K562 (cell line): ENCODE measurements around the gene SUMO3. TPM values are rescaled to one million over a fixed set of nuclear protein-coding genes. Genes with fewer than 3 reads are reported as not detected.

Experiments
- ATF4 ChIP-seq: fragments of 450-650 bp; formaldehyde crosslinking; IDR thresholded peaks from 2 replicates; pipeline ENCODE4 v1.4.0; 2022; ENCODE audit warnings: mild to moderate bottlenecking, moderate library complexity
- CEBPG ChIP-seq, 3 experiments: fragments of 200-800 bp in 1 of 3; sonication (Bioruptor generic) in 1 of 3; sonication (generic) in 1 of 3; formaldehyde crosslinking in 1 of 3; IDR thresholded peaks in 2 of 3; conservative IDR thresholded peaks in 1 of 3; 2 replicates each; pipeline versions ENCODE4 v1.6.1 to v1.8.0; 2016 to 2022; ENCODE audit warnings: missing compliant biosample characterization in 2 of 3, missing genetic modification characterization in 2 of 3, mild to moderate bottlenecking in 1 of 3, missing genetic modification reagents in 1 of 3
- E2F3 ChIP-seq: fragments of 250-450 bp; sonication (Bioruptor Pico); IDR thresholded peaks from 2 replicates; pipeline ENCODE4 v1.4.0; 2020; ENCODE audit warnings: mild to moderate bottlenecking
- GTF2A2 ChIP-seq: IDR thresholded peaks from 2 replicates; pipeline ENCODE4 v1.6.1; 2016; ENCODE audit warnings: mild to moderate bottlenecking, missing genetic modification characterization, missing compliant biosample characterization
- GTF2F1 ChIP-seq: IDR thresholded peaks from 2 replicates; pipeline ENCODE4 v1.6.1; 2011; ENCODE audit warnings: low read depth, low read length, improper control_type of control experiment
- MAFF ChIP-seq: IDR thresholded peaks from 2 replicates; pipeline ENCODE4 v1.6.1; 2012; ENCODE audit warnings: low read length, improper control_type of control experiment
- MAFK ChIP-seq: IDR thresholded peaks from 2 replicates; pipeline ENCODE4 v1.6.1; 2011; ENCODE audit warnings: low read length, improper control_type of control experiment
- NR4A1 ChIP-seq, 2 experiments: fragments of 250-450 bp in 1 of 2; fragments of 450-650 bp in 1 of 2; sonication (Bioruptor Pico) in 1 of 2; IDR thresholded peaks; 2 replicates each; pipeline versions ENCODE4 v1.4.0 to v1.6.1; 2016 to 2020; ENCODE audit warnings: mild to moderate bottlenecking in 2 of 2, missing compliant biosample characterization in 1 of 2, missing genetic modification characterization in 1 of 2, moderate library complexity in 1 of 2
- RAD21 ChIP-seq, 2 experiments: fragments of 250-450 bp in 1 of 2; fragments of 450-650 bp in 1 of 2; sonication (Bioruptor Pico) in 1 of 2; formaldehyde crosslinking in 1 of 2; IDR thresholded peaks in 1 of 2; conservative IDR thresholded peaks in 1 of 2; 2 replicates each; pipeline versions ENCODE4 v1.4.0 to v1.8.0; 2020 to 2022; ENCODE audit warnings: mild to moderate bottlenecking in 2 of 2, moderate library complexity in 1 of 2
- RFX7 ChIP-seq: fragments of 250-450 bp; sonication (Bioruptor Pico); IDR thresholded peaks from 2 replicates; pipeline ENCODE4 v1.5.1; 2021; ENCODE audit warnings: mild to moderate bottlenecking
- TAF7 ChIP-seq: fragments of 450-650 bp; IDR thresholded peaks from 2 replicates; pipeline ENCODE4 v1.6.1; 2016; ENCODE audit warnings: missing genetic modification characterization, missing compliant biosample characterization
- TEAD1 ChIP-seq, 2 experiments: fragments of 450-650 bp in 1 of 2; sonication (generic) in 1 of 2; formaldehyde crosslinking; IDR thresholded peaks; 2 replicates each; pipeline versions ENCODE4 v1.4.0 to v1.8.0; 2020 to 2022; ENCODE audit warnings: mild to moderate bottlenecking in 2 of 2, missing genetic modification reagents in 1 of 2
- ZBED1 ChIP-seq: IDR thresholded peaks from 2 replicates; pipeline ENCODE4 v1.6.1; 2014
- ZBTB17 ChIP-seq: fragments of 450-650 bp; formaldehyde crosslinking; IDR thresholded peaks from 2 replicates; pipeline ENCODE4 v1.4.0; 2020; ENCODE audit warnings: mild to moderate bottlenecking
- ZC3H8 ChIP-seq: fragments of 450-650 bp; IDR thresholded peaks from 2 replicates; pipeline ENCODE4 v1.6.1; 2017
- ZNF224 ChIP-seq: sonication (generic); formaldehyde crosslinking; IDR thresholded peaks from 2 replicates; pipeline ENCODE4 v1.8.0; 2022; ENCODE audit warnings: mild to moderate bottlenecking, missing genetic modification reagents
- ZNF511 ChIP-seq: sonication (generic); formaldehyde crosslinking; IDR thresholded peaks from 2 replicates; pipeline ENCODE4 v1.8.0; 2022; ENCODE audit warnings: mild to moderate bottlenecking, missing genetic modification reagents
- ZNF668 ChIP-seq: fragments of 250-450 bp; sonication (Bioruptor Pico); IDR thresholded peaks from 2 replicates; pipeline ENCODE4 v1.8.0; 2022; ENCODE audit warnings: mild to moderate bottlenecking, inconsistent platforms
- ZNF696 ChIP-seq: fragments of 250-450 bp; sonication (Bioruptor Pico); conservative IDR thresholded peaks from 2 replicates; pipeline ENCODE4 v1.4.0; 2020; ENCODE audit warnings: mild to moderate bottlenecking, moderate library complexity
- polyA plus RNA-seq, 8 experiments: library from polyadenylated mRNA; depleted of rRNA in 4 of 8; stranded (reverse) in 5 of 8; unstranded in 3 of 8; fragments of >200 nt; fragmentation: Nextera tagmentation in 2 of 8; fragmentation: Illumina TruSeq in 1 of 8; extraction: Ambion mirVana in 2 of 8; extraction: Trizol in 1 of 8; gene quantifications; 2 replicates each; pipeline versions ENCODE4 v1.2.1 to v1.2.3, GENCODE V29; 2011 to 2014; ENCODE audit warnings: inconsistent platforms in 1 of 8, missing spikeins in 1 of 8
- total RNA-seq, 7 experiments: library from RNA; depleted of rRNA in 6 of 7; stranded (reverse); fragments of >200 nt in 6 of 7; fragmentation: Illumina TruSeq in 2 of 7; extraction: Trizol in 2 of 7; gene quantifications; 2 replicates each; pipeline versions ENCODE4 v1.2.1 to v1.2.3, GENCODE V29; 2011 to 2021; ENCODE audit warnings: low replicate concordance in 1 of 7
- TF ChIP-seq, protein P1 (sequence below), 3 experiments: IDR thresholded peaks in 2 of 3; conservative IDR thresholded peaks in 1 of 3; 2 replicates each; pipeline ENCODE4 v1.5.1; 2011 to 2012; ENCODE audit warnings: low read length in 3 of 3, mild to moderate bottlenecking in 3 of 3, control low read depth in 2 of 3, improper control_type of control experiment in 1 of 3, inconsistent platforms in 1 of 3, low read depth in 1 of 3, mixed read lengths in 1 of 3, moderate library complexity in 1 of 3; ENCODE audit not compliant: insufficient read depth in 2 of 3
- TF ChIP-seq, protein P2 (sequence below): IDR thresholded peaks from 2 replicates; pipeline ENCODE4 v1.6.1; 2014; ENCODE audit warnings: antibody characterized with exemption
- TF ChIP-seq, protein P3 (sequence below): fragments of 200-800 bp; sonication (Bioruptor generic); IDR thresholded peaks from 2 replicates; pipeline ENCODE4 v1.6.1; 2017; ENCODE audit warnings: missing genetic modification characterization, missing compliant biosample characterization

Gene SUMO3
- total and polyA plus RNA-seq, 9 of the 15 experiments (the other 6 are each of a cell fraction or from before 2014, with no cell fraction given): 13.9 to 143 (median 113) TPM

GRCh38 chr21:44797775-44798174 is 20.1 kb downstream of the SUMO3 start (continued):
- TF ChIP-seq NR4A1 (CRISPR knock-in tag; IDR thresholded peaks at IDR 0.05): no peak
- peak; percentile 71; the same call in 1 of the 2 replicates for TF ChIP-seq NR4A1 (tag; IDR thresholded peaks at IDR 0.05)
- TF ChIP-seq GTF2A2 (tag): peak; percentile 72; the same call in 1 of the 2 replicates
- TF ChIP-seq ZNF511: no peak
- TF ChIP-seq MAFK: no peak
- no peak for TF ChIP-seq ZNF668
- TF ChIP-seq, protein P1, sequence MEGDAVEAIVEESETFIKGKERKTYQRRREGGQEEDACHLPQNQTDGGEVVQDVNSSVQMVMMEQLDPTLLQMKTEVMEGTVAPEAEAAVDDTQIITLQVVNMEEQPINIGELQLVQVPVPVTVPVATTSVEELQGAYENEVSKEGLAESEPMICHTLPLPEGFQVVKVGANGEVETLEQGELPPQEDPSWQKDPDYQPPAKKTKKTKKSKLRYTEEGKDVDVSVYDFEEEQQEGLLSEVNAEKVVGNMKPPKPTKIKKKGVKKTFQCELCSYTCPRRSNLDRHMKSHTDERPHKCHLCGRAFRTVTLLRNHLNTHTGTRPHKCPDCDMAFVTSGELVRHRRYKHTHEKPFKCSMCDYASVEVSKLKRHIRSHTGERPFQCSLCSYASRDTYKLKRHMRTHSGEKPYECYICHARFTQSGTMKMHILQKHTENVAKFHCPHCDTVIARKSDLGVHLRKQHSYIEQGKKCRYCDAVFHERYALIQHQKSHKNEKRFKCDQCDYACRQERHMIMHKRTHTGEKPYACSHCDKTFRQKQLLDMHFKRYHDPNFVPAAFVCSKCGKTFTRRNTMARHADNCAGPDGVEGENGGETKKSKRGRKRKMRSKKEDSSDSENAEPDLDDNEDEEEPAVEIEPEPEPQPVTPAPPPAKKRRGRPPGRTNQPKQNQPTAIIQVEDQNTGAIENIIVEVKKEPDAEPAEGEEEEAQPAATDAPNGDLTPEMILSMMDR (IDR thresholded peaks at IDR 0.05 in 2 of 3, conservative IDR thresholded peaks at IDR 0.05 in 1 of 3; ENCODE audit: insufficient read depth in 2 of 3, low read depth in 1 of 3, low read length in 3 of 3): no peak
- TF ChIP-seq RFX7: no peak
- TF ChIP-seq ATF4 (CRISPR knock-in tag): no peak
- no peak for TF ChIP-seq MAFF
- TF ChIP-seq ZNF224: no peak
- TF ChIP-seq, protein P2, sequence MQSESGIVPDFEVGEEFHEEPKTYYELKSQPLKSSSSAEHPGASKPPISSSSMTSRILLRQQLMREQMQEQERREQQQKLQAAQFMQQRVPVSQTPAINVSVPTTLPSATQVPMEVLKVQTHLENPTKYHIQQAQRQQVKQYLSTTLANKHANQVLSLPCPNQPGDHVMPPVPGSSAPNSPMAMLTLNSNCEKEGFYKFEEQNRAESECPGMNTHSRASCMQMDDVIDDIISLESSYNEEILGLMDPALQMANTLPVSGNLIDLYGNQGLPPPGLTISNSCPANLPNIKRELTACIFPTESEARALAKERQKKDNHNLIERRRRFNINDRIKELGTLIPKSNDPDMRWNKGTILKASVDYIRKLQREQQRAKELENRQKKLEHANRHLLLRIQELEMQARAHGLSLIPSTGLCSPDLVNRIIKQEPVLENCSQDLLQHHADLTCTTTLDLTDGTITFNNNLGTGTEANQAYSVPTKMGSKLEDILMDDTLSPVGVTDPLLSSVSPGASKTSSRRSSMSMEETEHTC: no peak
- TF ChIP-seq ZBTB17: no peak
- TF ChIP-seq GTF2F1: no peak
- no peak for TF ChIP-seq ZBED1
- no peak for TF ChIP-seq ZC3H8
- TF ChIP-seq RAD21 (CRISPR knock-in tag; conservative IDR thresholded peaks at IDR 0.05 in 1 of 2, IDR thresholded peaks at IDR 0.05 in 1 of 2): no peak
- TF ChIP-seq E2F3 (CRISPR knock-in tag): no peak
- TF ChIP-seq, protein P3, sequence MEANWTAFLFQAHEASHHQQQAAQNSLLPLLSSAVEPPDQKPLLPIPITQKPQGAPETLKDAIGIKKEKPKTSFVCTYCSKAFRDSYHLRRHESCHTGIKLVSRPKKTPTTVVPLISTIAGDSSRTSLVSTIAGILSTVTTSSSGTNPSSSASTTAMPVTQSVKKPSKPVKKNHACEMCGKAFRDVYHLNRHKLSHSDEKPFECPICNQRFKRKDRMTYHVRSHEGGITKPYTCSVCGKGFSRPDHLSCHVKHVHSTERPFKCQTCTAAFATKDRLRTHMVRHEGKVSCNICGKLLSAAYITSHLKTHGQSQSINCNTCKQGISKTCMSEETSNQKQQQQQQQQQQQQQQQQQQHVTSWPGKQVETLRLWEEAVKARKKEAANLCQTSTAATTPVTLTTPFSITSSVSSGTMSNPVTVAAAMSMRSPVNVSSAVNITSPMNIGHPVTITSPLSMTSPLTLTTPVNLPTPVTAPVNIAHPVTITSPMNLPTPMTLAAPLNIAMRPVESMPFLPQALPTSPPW (CRISPR knock-in tag): no peak
- no peak for TF ChIP-seq ZNF696 (CRISPR knock-in tag)
- TF ChIP-seq TAF7: no peak
- TF ChIP-seq TEAD1 (CRISPR knock-in tag; IDR thresholded peaks at IDR 0.05): peak in 1 of 2 experiments; percentile 54; a peak in 1 of 4 replicates
- no peak for TF ChIP-seq CEBPG (CRISPR knock-in tag; IDR thresholded peaks at IDR 0.05)
- TF ChIP-seq CEBPG (tag; conservative IDR thresholded peaks at IDR 0.05 in 1 of 2, IDR thresholded peaks at IDR 0.05 in 1 of 2): no peak
